HG03378 (cell line): Measurements from ENCODE around the gene LAMA2.
"Not testable (repeated sequence)": the region's sequence is repeated elsewhere in the genome, so short reads cannot be mapped to it uniquely, and the experiment has no call there.

Source experiments
- ATAC-seq: cut with Tn5 transposase; IDR thresholded peaks from one replicate; pipeline ENCODE4 v1.9.1; 2021; ENCODE audit warnings: mild to moderate bottlenecking, moderate library complexity; ENCODE audit not compliant: unreplicated experiment

Gene LAMA2

DNA sequence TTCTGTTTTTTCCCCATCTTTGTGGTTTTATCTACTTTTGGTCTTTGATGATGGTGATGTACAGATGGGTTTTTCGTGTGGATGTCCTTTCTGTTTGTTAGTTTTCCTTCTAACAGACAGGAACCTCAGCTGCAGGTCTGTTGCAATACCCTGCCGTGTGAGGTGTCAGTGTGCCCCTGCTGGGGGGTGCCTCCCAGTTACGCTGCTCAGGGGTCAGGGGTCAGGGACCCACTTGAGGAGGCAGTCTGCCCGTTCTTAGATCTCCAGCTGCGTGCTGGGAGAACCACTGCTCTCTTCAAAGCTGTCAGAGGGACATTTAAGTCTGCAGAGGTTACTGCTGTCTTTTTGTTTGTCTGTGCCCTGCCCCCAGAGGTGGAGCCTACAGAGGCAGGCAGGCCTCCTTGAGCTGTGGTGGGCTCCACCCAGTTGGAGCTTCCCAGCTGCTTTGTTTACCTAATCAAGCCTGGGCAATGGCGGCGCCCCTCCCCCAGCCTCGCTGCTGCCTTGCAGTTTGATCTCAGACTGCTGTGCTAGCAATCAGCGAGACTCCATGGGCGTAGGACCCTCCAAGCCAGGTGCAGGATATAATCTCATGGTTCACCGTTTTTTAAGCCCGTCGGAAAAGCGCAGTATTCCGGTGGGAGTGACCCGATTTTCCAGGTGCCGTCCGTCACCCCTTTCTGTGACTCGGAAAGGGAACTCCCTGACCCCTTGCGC lies 289.5 kb downstream of the LAMA2 start:
- ATAC-seq, result not testable (repeated sequence)

DNA sequence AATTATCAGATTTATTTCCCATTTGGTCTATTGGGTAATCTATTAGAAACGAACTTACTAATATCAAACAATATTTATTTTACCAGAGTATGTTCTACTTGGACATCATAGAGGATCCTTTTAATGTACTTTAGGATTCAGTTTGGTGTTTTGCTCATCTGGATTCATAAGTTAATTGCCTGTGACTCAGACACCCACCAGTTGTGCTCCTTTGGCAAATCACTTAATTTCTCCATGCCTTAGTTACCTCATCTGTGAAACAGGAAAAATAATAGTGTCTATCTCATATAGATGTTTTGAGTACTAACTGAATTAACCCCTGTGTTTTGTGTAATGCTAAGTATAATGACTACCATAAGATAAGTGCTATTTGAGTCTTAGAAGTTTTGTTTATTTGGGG lies 292.1 kb downstream of the LAMA2 start:
- no peak for ATAC-seq

DNA sequence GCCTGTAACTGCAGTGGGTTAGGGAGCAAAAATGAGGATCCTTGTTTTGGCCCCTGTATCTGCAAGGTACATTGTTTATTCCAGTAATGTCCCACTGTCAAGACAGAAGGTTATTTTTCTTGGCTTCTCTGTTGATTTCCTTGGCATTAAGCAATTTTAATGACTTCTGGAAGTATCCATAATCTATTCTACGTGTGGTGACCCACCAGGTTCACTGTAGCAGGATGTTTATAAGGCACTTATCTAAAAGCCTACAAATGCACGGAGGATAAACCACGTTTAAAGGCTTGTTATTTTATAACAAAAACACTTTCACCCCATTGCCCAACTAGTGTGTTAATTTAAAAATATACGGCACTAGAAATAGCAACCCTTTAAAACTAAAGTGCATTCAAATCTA lies 294.9 kb downstream of the LAMA2 start:
- ATAC-seq, result no peak

DNA sequence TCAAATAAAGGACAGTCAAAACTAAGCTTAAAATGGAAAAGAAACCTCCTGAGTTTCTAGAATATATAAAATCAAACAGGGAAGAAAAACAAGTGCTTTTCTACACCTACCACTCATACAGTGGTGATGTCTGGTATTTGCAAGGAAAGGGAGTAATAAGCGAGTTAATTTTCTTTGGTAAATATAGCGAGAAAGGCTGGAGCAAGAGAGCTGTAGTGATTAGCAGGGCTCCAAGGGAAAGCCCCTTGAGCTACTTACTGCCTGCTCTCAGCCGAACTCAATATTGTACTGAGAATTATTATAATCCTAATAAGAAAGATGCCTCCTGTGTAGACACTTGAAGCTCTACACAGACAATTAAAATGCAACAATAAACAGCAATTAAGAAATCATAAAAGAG lies 296.3 kb downstream of the LAMA2 start:
- ATAC-seq, result no peak

DNA sequence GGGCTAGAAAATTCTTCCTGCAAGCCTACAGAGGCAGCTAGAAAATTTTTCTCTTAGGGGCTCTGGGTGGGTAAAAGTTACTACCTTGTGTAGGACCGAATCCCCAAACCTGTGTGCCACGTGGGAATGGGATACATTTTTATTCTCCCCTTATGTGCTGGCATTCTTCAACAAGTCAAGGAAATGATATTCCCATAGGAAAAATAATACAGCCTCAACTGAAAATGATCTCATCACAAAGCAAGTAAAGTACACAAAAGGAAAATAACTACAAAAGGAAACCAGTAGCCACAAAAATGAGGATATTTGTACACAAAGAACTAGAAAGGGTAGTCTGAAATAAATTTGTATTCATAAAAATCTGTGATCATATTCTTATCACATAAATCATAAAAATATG lies 298.1 kb downstream of the LAMA2 start:
- no peak for ATAC-seq

DNA sequence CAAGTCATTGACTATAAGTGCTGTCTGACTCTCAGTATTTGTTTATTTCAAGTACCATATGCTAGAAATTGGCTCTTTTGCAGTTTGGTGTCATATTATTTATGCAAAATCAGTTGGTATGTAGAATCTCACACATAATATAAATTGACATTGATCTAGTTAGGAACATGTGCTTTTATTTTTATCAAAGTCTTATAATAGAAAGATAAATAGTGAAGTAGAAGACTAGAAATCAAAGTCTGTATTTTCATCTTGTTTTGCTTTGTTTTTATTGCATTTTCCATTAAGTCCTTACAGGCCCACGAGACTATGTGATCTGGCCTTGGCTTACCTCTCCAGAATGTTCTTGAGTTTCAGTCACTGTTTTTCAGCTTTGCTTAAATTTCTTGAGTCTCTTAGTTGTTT lies 300.3 kb downstream of the LAMA2 start:
- ATAC-seq, result no peak

DNA sequence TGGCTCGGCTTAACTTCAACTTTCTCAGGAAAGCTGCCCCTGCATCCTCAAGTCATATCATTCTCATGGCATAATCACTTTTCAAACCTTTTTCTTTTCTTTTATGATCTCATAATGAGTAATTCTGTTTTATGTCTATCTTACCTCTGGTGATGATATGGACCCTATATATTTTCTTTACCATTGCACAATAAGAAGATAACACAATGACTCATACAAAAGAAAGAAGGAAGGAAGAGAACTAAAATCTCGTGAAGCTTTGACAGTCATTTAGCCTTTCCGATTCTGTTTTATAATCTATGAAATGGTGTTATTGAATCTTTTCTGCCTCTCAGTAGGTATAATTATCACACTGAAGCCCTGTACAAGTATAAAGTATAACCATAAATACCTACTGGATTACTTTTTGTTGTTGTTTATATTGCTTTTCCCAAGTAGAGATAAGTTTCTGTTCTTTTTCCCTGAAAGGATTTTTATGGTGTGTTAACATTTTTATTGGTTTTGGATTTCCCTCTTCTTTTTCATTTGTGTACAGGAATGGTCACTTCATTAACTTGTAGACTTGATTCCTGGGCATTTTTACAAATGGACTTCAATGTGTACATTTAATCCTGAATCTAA lies 300.9 kb downstream of the LAMA2 start:
- ATAC-seq, result no peak

DNA sequence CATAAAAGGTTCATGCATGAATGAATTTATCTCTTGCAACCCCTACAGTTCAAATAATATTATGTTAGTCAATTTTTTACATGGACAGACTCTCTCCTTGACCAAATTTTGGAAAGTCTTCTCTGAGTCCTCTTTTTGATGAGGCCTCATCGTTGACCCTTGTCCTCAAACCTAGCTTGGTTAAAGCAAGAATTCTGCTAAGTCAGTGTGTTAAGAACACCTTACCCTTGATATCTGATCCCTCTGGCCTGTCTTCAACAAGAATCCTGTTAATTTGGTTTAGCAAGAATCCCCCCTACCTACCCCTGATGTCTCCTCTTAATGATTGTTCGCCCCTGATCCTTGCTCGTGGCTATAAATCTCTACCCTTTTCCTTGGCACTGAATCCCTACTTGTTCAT lies 301.4 kb downstream of the LAMA2 start:
- ATAC-seq, result no peak

DNA sequence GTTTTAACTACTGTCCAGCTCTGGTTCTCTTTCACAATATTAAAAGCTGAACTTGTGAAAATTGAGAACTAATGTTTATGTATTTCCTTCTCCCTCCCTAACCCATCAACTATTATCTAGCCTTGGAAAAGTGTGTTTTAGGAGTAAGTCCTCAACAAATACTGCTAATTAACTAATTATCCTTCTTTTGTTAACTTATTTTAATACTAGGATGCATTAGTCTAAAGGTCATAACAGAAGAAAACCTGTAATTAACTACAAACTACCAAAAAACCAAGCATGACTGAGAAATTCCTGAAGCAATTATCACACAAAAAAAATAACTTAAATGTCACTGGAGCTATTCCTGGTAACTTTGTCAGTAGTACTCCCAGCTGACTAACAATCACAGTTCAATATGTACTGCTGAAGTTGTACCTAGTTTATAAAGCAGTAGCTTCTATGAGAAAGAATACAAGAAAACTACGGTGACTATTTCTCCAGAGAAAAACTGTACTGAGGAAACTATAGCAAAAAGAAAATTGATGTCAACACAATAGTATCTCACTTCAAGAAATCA lies 301.9 kb downstream of the LAMA2 start:
- ATAC-seq, result no peak

DNA sequence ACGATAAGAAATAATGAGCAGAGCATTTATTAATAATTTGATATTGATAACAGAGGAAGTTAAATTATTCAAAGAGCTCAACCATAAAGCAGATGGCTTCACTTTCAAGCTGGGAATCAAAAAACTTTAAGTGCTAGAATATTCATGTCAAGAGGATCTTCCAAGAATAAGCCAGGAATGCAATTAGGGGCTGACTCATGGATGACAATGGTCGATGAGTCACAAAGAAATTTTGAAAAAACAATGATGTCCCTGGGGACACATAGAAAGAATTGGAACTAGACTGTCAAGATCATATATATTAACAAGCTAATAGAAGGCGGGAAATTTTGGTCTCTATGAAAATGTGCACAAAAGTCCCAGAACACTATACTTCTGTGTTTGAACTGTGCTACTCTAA lies 304.1 kb downstream of the LAMA2 start:
- no peak for ATAC-seq

DNA sequence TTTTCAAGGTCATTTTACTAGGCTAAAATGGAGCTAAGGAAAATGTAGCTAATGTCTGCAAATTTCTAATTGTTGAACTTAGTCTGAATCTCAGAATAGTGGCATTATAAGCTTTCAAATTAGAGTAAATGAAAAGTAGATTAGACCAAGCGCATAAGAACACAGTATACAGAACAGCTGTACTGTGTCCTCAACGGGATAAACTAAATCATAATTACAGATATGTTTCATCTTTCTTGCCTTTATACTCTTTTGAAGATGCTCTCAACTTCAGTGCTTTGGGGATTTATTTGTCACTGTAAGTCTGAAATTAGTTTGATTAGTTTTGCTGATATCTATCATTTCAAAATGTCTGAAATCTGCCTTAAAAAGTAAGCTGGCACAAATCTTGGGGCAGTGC lies 305.4 kb downstream of the LAMA2 start:
- ATAC-seq, result no peak

DNA sequence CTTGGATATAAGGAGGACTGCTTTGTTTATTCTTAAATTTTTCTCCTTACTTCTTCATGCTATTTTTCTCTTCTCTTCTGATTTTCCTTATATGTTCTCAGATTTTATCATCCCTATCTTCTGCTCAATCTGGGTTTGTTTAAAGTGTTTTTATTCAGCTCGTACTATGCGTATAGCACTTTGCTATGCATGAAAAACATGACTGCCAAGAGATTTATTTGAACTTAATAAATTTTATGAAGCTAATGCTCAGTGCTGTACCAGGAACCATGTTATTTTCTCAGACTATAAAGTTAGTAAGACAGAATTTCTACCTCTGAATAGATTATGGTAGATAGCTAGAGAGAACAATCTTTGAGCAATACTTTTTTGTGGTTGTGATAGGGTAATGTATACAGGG lies 305.9 kb downstream of the LAMA2 start:
- ATAC-seq, result no peak

DNA sequence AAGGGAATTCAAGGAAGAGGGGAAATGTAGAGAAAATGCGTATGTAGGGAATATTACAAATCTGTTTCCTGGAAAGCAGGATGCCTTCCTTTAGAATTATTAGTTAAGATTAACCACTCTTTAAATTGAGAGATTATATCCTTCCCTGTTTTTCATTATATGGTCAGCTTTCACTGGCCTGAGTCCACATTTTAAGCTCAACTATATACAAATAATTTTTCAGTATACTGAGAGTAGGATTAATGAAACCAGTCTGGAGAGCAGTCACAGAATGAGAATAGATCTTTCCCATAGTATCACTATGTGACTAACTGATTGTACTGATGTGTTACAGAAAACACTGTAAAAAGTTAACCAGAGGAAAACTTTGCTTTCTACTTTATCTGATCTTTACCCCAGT lies 306.3 kb downstream of the LAMA2 start:
- no peak for ATAC-seq

DNA sequence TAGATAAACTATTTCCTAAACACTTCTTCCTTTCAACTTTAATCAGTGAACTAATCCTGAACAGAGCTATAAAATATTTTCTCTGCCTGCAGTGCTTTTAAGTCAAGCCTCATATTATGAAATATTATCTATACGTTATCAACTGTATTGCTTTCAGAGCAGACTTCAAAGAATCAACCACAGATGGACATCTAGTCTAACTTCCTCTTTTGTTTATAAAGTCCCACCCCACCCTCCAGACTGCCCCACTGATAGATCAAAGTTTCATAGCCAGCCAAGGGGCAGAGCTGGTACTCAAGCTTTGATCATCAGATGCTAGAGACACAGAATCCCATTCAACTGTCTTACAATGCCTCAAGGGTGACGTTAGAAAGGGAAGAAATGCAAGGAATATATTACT lies 308.3 kb downstream of the LAMA2 start:
- ATAC-seq, result no peak

DNA sequence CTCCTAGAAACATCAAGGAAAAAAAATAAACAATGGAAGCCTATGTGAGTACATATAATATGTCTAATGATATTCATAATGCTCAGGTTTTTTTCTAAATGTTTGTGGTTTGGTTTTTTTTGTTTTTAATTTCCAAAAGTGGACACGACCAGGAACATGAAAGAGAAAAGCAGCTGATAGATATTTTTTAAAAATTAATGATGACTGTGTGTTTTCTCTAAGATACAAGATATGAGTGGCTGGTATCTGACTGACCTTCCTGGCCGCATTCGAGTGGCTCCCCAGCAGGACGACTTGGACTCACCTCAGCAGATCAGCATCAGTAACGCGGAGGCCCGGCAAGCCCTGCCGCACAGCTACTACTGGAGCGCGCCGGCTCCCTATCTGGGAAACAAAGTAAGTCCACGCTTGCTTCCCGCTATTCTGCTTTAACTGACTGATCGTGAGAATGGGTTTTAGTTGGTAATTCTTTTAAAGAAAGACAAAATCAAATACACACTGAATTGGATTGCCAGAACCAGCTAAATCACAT lies 309.6 kb downstream of the LAMA2 start:
- ATAC-seq, result no peak

DNA sequence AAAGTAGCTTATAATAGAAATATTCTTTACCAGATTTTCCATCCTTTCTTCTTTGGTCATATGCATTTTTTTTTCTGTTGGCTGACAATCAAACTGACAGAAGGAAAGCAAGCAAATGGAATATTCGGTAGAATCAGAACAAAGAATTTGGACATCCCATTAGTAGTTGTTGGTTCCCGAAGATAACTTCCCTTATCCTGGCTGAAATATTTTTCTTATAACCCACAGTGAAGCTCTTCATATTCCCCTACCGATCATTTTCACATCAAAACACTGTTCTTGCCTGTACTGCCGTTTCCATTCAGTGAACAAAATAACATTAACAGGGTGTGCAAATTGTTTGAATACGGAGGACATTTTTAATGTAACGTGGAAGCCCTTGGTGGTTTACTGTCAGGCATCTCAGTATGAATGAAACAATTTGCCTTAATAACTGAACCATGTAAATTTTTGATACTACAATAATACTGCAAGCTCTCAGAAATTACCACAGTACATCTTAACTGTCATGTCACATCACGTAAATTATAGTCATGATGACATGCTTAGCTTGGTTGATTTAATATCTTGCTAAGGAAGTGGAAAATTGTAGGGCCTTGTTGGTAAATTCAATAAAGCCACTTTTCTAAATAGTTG lies 311.5 kb downstream of the LAMA2 start:
- ATAC-seq, result no peak

DNA sequence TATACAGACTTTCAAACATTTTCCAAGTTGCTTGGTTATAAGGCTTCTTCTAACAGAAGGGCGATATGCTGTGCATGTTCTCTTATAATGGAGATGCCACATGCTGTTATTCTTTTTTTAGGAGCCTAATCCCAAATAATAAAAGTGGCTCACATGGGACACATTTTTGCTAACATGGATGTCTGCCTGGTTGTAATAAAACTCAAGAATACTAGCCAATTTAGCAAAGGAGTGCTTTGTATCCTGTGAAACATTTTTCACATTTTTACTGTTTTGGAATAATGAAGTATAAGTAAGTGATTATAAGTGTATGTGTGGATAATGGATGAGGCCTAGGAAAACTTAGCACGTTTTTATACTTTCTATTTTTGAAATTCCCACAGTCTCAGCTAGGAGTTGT lies 312.2 kb downstream of the LAMA2 start:
- no peak for ATAC-seq

DNA sequence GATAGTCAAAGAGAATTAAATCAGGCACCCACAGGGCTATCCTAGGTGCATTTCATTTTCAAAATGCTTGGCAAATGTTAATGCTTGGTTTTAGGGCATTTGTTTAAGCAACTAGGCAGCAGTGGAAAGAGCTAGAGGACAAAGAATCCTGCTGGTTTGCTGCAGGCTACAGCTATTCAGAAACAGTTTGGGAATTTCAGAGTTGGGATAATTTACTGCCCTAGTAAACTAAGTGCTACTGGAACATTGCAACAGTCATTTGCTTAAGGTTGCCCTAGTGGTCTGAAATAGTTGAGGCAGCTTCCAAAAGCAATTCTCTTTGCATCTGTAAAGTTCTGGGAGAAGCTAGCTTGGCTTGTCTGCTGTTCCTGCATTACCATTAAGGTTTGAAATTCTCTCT lies 312.7 kb downstream of the LAMA2 start:
- ATAC-seq, result no peak

DNA sequence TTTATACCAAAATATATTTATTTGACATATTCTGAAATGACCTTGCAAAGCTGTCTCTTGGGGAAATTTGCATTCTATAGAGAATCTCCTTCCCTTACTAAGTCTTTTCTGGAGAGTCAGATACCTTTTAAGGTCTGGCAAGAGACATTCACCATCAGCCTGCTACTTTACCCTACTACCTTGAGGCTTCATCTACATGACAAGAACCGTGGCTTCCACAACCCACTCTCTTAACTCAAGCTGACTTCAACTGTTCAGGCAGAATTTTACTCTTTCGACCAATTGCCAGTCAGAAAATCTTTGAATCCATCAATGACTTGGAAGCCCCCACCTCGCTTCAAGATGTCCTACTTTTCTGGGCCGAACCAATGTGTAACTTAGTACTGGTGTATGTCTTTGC lies 314.2 kb downstream of the LAMA2 start:
- ATAC-seq, result no peak

DNA sequence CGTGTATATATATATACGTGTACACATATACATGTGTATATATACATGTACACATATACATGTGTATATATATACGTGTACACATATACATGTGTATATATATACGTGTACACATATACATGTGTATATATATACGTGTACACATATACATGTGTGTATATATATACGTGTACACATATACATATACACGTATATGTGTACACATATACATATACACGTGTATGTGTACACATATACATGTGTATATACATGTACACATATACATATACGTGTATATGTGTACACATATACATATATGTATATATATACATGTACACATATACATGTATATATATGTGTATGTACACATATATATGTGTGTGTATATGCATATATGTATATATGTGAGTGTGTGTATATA lies 317.2 kb downstream of the LAMA2 start:
- ATAC-seq, result no peak

DNA sequence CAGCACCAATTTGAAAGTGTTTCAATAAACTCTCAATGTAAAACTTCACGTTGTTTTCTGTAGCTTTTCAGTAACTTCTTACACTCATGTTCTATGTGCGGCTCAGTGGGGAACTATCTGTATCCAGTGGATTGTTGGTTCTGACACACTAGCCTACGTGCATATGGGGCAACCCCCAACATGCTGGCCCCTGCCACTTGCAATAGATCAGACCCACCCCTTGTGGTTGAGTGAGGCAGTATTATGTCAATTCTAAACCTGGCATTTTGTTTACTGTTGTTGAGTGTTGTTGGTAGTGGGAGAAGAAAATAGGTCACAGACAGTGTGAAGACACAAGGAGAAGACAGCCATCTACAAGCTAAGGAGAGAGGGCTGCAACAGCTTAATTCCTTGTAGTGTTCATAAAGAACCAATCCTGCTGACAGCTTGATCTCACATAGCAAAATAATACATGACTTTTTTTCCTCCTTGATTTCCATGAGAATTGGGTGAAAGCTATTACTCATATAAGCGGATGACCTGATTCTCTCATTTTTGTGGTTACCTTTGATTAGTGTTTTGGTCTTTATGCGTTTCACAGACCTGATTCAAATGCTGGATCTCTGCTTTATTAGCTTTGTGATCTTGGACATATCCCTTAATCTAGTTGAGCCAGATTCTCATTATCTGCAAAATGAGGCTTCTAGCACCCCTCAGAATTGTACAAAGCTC lies 320.4 kb downstream of the LAMA2 start:
- no peak for ATAC-seq
